A673 (cell line): ENCODE data around the gene SPINK8. TPM values are rescaled to one million over a fixed set of nuclear protein-coding genes. Genes with fewer than 3 reads are reported as not detected.
"Not testable (repeated sequence)": the region's sequence is repeated elsewhere in the genome, so short reads cannot be mapped to it uniquely, and the experiment has no call there.

ENCODE experiments used
- BruUV-seq: library from RNA; stranded (reverse); fragments of 400-500 nt; replicated peaks from 2 replicates; lab custom pipeline; 2021; lab: Mats Ljungman, UMichigan
- CTCF ChIA-PET: fragments of 300-600 bp; sonication (Branson Sonifier 250); formaldehyde crosslinking; loops from one replicate; lab custom pipeline; 2022; ENCODE audit warnings: antibody characterized with exemption; lab: Charles Lee
- POLR2A ChIA-PET: fragments of 300-600 bp; sonication (Branson Sonifier 250); formaldehyde crosslinking; loops from one replicate; lab custom pipeline; 2022; ENCODE audit warnings: antibody characterized with exemption; ENCODE audit not compliant: low non-redundant PET; lab: Charles Lee
- DNase-seq: peaks from one replicate; pipeline ENCODE4 v3.0.0-alpha.2; 2015; ENCODE audit warnings: low spot score
- H3K27ac ChIP-seq: fragments of 200-600 bp; sonication (generic); 2 replicates; pipeline ENCODE4 v1.5.1; 2016; ENCODE audit warnings: mixed run types, low read depth, mild to moderate bottlenecking, mixed read lengths, antibody characterized with exemption, low read length; ENCODE audit not compliant: poor library complexity, severe bottlenecking
- H3K27me3 ChIP-seq: fragments of 200-600 bp; sonication (generic); replicated peaks from 2 replicates; pipeline ENCODE4 v1.6.1; 2017; ENCODE audit warnings: mixed run types, low read depth, mild to moderate bottlenecking, mixed read lengths, antibody characterized with exemption, low read length; ENCODE audit not compliant: insufficient read depth, poor library complexity
- H3K36me3 ChIP-seq: fragments of 200-600 bp; sonication (generic); 2 replicates; pipeline ENCODE4 v1.6.1; 2016; ENCODE audit warnings: mixed run types, mild to moderate bottlenecking, mixed read lengths, antibody characterized with exemption, low read length; ENCODE audit not compliant: insufficient read depth, poor library complexity, severe bottlenecking
- H3K4me1 ChIP-seq: fragments of 200-600 bp; sonication (generic); 2 replicates; pipeline ENCODE4 v1.6.1; 2017; ENCODE audit warnings: mixed run types, mild to moderate bottlenecking, mixed read lengths, antibody characterized with exemption, low read length; ENCODE audit not compliant: insufficient read depth, poor library complexity, severe bottlenecking
- H3K4me3 ChIP-seq: fragments of 200-600 bp; sonication (generic); 2 replicates; pipeline ENCODE4 v1.5.1; 2016; ENCODE audit warnings: low read depth, mixed run types, mild to moderate bottlenecking, mixed read lengths, low read length; ENCODE audit not compliant: poor library complexity, severe bottlenecking
- H3K9me3 ChIP-seq: fragments of 200-600 bp; sonication (generic); 2 replicates; pipeline ENCODE4 v1.6.1; 2016; ENCODE audit warnings: mixed run types, low read depth, mild to moderate bottlenecking, mixed read lengths, antibody characterized with exemption, low read length; ENCODE audit not compliant: poor library complexity, severe bottlenecking
- EZH2 ChIP-seq: fragments of 200-600 bp; sonication (generic); IDR thresholded peaks from 2 replicates; pipeline ENCODE4 v1.6.1; 2017; ENCODE audit warnings: borderline replicate concordance, low read depth, mild to moderate bottlenecking, mixed read lengths, antibody characterized with exemption, low read length; ENCODE audit not compliant: poor library complexity, severe bottlenecking
- intact Hi-C: fragments of 100-400 bp; cut with micrococcal nuclease; formaldehyde crosslinking; loops from one replicate; pipeline ENCODE4 v1.10.0; 2022; ENCODE audit not compliant: unreplicated experiment
- total RNA-seq: library from RNA; stranded (reverse); gene quantifications from 2 replicates; pipeline ENCODE4 v1.2.3, GENCODE V29; 2021
- TF ChIP-seq, protein P1 (sequence below): fragments of 300-800, 200-600 bp; sonication (generic); conservative IDR thresholded peaks from 2 replicates; pipeline ENCODE4 v1.5.1; 2017; ENCODE audit warnings: low read depth, mild to moderate bottlenecking, antibody characterized with exemption, low read length, moderate library complexity, mixed read lengths

The SPINK8 gene
- total RNA-seq, 1 experiment from 2014 or later = not detected

DNA sequence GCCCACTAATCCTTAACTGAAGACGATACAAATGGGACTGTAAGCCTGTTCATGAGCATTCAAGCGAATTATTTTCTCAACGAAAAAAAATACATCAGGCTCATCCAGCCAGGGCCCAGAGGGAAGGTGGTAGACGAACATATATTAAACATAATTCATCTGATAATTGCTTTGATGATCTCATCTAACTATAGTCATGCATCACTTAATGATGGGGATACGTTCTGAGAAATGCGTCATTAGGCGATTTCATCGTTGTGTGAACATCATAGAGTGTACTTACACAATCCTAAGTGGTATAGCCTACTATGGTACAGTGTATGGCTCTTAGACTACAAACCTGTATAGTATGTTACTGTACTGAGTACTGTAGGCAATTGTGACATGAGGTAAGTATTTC, 10.0 kb upstream of the SPINK8 start:
- H3K4me3 ChIP-seq = no peak overlapping the region
- intact Hi-C loops = no loop called here
- TF ChIP-seq, protein P1, sequence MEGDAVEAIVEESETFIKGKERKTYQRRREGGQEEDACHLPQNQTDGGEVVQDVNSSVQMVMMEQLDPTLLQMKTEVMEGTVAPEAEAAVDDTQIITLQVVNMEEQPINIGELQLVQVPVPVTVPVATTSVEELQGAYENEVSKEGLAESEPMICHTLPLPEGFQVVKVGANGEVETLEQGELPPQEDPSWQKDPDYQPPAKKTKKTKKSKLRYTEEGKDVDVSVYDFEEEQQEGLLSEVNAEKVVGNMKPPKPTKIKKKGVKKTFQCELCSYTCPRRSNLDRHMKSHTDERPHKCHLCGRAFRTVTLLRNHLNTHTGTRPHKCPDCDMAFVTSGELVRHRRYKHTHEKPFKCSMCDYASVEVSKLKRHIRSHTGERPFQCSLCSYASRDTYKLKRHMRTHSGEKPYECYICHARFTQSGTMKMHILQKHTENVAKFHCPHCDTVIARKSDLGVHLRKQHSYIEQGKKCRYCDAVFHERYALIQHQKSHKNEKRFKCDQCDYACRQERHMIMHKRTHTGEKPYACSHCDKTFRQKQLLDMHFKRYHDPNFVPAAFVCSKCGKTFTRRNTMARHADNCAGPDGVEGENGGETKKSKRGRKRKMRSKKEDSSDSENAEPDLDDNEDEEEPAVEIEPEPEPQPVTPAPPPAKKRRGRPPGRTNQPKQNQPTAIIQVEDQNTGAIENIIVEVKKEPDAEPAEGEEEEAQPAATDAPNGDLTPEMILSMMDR = no peak
- TF ChIP-seq EZH2 = no peak
- ChIA-PET POLR2A (no interaction called here), CTCF (no interaction called here)
- no peaks in the 10 kb centered on the region for H3K9me3 ChIP-seq
- no peaks in the 10 kb centered on the region for H3K4me1 ChIP-seq
- H3K27me3 ChIP-seq = no peaks in the 10 kb centered on the region
- BruUV-seq = no TSS peak
- no peak for DNase-seq
- no peak overlapping the region for H3K27ac ChIP-seq
- no peaks in the 10 kb centered on the region for H3K36me3 ChIP-seq

DNA sequence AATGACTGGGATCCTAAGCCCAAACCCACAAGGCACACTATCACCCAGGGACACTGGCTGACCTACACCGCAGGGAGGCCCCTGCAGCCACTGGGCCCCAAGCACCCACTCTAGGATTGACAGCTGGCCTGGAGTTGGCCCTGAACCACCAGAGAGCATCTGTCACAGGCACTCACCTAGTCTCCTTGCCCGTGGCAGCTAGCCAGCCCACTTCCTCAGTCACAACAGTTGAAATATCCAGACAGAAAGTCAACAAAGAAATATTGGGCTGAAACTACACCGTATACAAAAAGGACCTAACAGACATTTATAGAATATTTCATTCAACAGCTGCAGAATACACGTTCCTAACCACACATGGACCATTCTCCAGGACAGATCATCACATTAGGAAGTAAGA, 5.2 kb upstream of the SPINK8 start:
- no TSS peak for BruUV-seq
- ChIA-PET CTCF (interaction anchor here (0.5 kb wide), 1 partner anchor 212 kb away, joined by 3 read pairs; no protein-coding TSS in a partner anchor), POLR2A (no interaction called here)
- no peak for DNase-seq
- H3K4me3 ChIP-seq = no peak overlapping the region
- no peak for TF ChIP-seq EZH2
- TF ChIP-seq, protein P1 = no peak
- H3K4me1 ChIP-seq = no peaks in the 10 kb centered on the region
- no peaks in the 10 kb centered on the region for H3K27me3 ChIP-seq
- no peak overlapping the region for H3K27ac ChIP-seq
- no peaks in the 10 kb centered on the region for H3K9me3 ChIP-seq
- intact Hi-C loops = no loop called here
- H3K36me3 ChIP-seq = no peaks in the 10 kb centered on the region

DNA sequence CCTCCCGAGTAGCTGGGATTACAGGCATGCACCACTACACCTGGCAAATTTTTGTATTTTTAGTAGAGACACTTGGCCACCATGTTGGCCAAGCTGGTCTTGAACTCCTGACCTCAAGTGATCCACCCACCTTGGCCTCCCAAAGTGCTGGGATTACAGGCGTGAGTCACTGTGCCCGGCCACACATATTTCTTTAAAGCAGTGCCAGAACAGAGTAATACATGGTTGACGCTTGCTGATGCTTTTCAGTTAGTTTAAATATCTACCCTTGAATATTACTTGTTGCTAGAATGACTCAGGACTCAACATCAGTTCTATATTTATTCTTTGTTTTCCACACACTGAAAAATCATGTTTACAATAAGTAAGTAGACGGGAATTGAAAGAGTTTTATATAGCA, 4.1 kb upstream of the SPINK8 start:
- not testable (repeated sequence) for H3K4me3 ChIP-seq, DNase-seq

GRCh38 chr3:48335286-48335685, 1.8 kb upstream of the SPINK8 start:
- DNase-seq, intact Hi-C loops, H3K27me3 ChIP-seq, BruUV-seq, H3K27ac ChIP-seq, H3K9me3 ChIP-seq, POLR2A ChIA-PET, H3K4me1 ChIP-seq, H3K36me3 ChIP-seq, H3K4me3 ChIP-seq, CTCF ChIA-PET: not testable (repeated sequence)

More for the DNA sequence above, 4.1 kb upstream of the SPINK8 start:
- H3K27ac ChIP-seq, H3K36me3 ChIP-seq, CTCF ChIA-PET, intact Hi-C loops, POLR2A ChIA-PET, BruUV-seq, H3K9me3 ChIP-seq, H3K4me1 ChIP-seq, H3K27me3 ChIP-seq: not testable (repeated sequence)
